Esophagus squamous epithelium (tissue), 5 donors: ENCODE results near the gene KLK5. TPM values are rescaled to one million over a fixed set of nuclear protein-coding genes. Genes with fewer than 3 reads are reported as not detected.
"Not testable (repeated sequence)": the region's sequence is repeated elsewhere in the genome, so short reads cannot be mapped to it uniquely, and the experiment has no call there.

ENCODE experiments used
- DNase-seq: peaks from one replicate; lab custom pipeline; 2025; lab: John Stamatoyannopoulos, UW
- H3K27ac ChIP-seq, 4 donors: fragments of 200-600 bp; sonication (generic); one replicate each; pipeline ENCODE4 v1.5.1; 2016 to 2019; ENCODE audit warnings: mild to moderate bottlenecking in 1 of 4
- H3K27me3 ChIP-seq, 4 donors: fragments of 200-600 bp; sonication (generic); 1 replicate in 3 of 4; 2 replicates in 1 of 4; pipeline versions ENCODE4 v1.5.1 to v1.6.0; 2017 to 2021; ENCODE audit warnings: antibody characterized with exemption in 1 of 4
- H3K36me3 ChIP-seq, 3 donors: fragments of 200-600 bp; sonication (generic); one replicate each; pipeline ENCODE4 v1.5.1; 2016 to 2019
- H3K4me1 ChIP-seq, 3 donors: fragments of 200-600 bp; sonication (generic); one replicate each; pipeline ENCODE4 v1.5.1; 2017 to 2019
- H3K4me3 ChIP-seq, 4 donors: fragments of 200-600 bp; sonication (generic); 1 replicate in 3 of 4; 2 replicates in 1 of 4; pipeline ENCODE4 v1.5.1; 2016 to 2019; ENCODE audit warnings: mild to moderate bottlenecking in 2 of 4, moderate library complexity in 1 of 4
- H3K9me3 ChIP-seq, 3 donors: fragments of 200-600 bp; sonication (generic); one replicate each; pipeline ENCODE4 v1.5.1; 2016 to 2019
- POLR2A ChIP-seq, 4 donors: fragments of 450-650 bp; IDR thresholded peaks; one replicate each; pipeline ENCODE4 v1.6.1; 2017; ENCODE audit warnings: antibody characterized with exemption in 4 of 4, mild to moderate bottlenecking in 4 of 4, moderate library complexity in 3 of 4
- WGBS, 2 donors: methylation state at CpG; one replicate each; pipeline ENCODE4 v1.1.5; 2018; 5-methylcytosine and 5-hydroxymethylcytosine counted together
- intact Hi-C: fragments of 100-400 bp; cut with DNase I; formaldehyde crosslinking; loops from one replicate; pipeline ENCODE4 v1.15.0; 2022
- total RNA-seq, 4 donors: library from RNA; depleted of rRNA; stranded (reverse); fragments of >200 nt; gene quantifications; one replicate each; pipeline ENCODE4 v1.1.0, GENCODE V29; 2016
- TF ChIP-seq, protein P1 (sequence below), 6 experiments: fragments of 450-650 bp in 4 of 6; fragments of 200-600 bp in 2 of 6; sonication (generic) in 2 of 6; IDR thresholded peaks; one replicate each; pipeline ENCODE4 v1.5.1; 2016 to 2019; ENCODE audit warnings: antibody characterized with exemption in 6 of 6, mild to moderate bottlenecking in 4 of 6, moderate library complexity in 4 of 6
- donor health status: DM: yes; HTN: yes; CAD: no.

The KLK5 gene
- total RNA-seq, 4 donors from 2014 or later = 5.9 to 84.7 (median 49.9) TPM

DNA sequence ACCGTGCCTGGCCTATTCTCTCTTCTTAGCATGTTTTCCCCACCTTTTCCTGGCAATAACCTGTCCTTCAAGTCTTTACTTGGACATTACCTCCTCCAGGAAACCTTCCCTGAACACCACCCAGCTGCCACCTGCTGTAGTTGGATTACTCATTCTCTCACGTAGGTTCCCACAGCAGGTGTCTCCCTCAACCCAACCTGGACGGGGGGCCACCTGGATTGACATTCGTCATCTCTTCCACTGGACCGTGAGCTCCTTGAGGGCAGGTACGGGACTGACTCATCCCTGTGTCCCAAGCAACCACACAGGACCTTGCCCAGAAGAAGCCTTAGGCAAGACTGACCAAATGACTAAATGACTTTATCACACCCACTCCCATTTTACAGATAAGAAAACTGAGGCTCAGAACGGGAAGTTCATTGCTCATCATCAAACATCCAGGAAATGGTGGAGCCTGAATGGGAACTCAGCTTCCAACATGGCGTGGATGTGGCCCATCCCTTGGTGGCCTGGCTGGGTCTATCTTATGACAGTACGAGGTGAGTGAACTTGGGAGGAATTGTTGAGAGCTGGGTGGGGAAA is 20.0 kb upstream of the KLK5 start:
- intact Hi-C loops = no loop called here
- Histone ChIP-seq H3K4me1 (peaks cover 10 to 49% (median 13%) of the 10 kb centered on the region in 3 donors), H3K4me3 (no peak overlapping the region), H3K27me3 (peaks cover 0 to 72% (median 0%) of the 10 kb centered on the region in 4 donors), H3K27ac (peak overlapping the region; percentile 39 to 63 (median 52)), H3K36me3 (no peaks in the 10 kb centered on the region), H3K9me3 (no peaks in the 10 kb centered on the region)
- DNase-seq = no peak
- TF ChIP-seq, protein P1, sequence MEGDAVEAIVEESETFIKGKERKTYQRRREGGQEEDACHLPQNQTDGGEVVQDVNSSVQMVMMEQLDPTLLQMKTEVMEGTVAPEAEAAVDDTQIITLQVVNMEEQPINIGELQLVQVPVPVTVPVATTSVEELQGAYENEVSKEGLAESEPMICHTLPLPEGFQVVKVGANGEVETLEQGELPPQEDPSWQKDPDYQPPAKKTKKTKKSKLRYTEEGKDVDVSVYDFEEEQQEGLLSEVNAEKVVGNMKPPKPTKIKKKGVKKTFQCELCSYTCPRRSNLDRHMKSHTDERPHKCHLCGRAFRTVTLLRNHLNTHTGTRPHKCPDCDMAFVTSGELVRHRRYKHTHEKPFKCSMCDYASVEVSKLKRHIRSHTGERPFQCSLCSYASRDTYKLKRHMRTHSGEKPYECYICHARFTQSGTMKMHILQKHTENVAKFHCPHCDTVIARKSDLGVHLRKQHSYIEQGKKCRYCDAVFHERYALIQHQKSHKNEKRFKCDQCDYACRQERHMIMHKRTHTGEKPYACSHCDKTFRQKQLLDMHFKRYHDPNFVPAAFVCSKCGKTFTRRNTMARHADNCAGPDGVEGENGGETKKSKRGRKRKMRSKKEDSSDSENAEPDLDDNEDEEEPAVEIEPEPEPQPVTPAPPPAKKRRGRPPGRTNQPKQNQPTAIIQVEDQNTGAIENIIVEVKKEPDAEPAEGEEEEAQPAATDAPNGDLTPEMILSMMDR (IDR thresholded peaks at IDR 0.05) = no peak
- TF ChIP-seq POLR2A (IDR thresholded peaks at IDR 0.05) = no peak
- 48 to 63% methylated on average over 6 to 9 of the region's 9 CpGs for WGBS, 2 donors

DNA sequence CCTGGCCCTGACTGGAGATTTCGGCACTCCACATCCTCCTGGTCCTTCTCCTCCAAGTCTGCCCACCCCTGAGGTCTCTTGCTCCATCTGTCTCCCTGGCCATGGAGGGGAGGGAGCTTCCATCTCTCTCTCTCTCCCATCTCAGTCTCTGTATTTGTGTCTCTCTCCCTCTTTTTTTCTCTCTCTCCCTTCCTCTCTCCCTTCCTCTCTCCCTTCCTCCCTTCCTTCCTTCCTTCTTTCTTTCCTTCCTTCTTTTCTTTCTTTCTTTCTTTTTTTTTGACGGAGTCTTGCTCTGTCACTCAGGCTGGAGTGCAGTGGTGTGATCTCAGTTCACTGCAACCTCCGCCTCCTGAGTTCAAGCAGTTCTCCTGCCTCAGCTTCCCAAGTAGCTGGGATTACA is 17.0 kb upstream of the KLK5 start:
- Histone ChIP-seq H3K4me1 (peaks cover 10 to 50% (median 13%) of the 10 kb centered on the region in 3 donors), H3K4me3 (peak overlapping the region in 1 of 4 donors; percentile 24), H3K27ac (peak overlapping the region; percentile 31 to 57 (median 44)), H3K27me3 (peaks cover 0 to 72% (median 0%) of the 10 kb centered on the region in 4 donors)
- intact Hi-C loops, H3K36me3 ChIP-seq, DNase-seq, H3K9me3 ChIP-seq: not testable (repeated sequence)
- 62 to 66% methylated on average over 3 of the region's 3 CpGs for WGBS, 2 donors

DNA sequence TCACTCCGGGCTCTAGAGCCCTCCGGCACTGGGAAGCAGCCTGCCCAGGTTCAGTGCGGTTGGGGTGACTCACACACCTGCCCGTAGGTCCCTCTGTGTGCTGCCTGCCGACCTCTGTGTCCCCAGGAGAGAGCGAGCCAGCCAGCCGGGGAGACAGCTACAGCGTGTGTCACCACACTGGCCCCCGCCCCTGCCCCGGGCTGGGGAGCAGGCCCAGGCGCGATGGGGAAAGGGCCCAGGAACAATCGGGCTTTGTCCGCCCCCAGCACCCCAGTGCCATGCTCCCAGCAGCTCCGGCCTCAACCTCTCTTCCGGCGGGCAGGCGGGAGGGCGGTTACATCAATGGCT is 16.5 kb upstream of the KLK5 start, which contains the start of gene KLK6:
Gene KLK6 (minus strand): TSS at position 179 of the 348 bp plus-strand sequence. CDS start 1,487 bp downstream, outside the sequence.
- Histone ChIP-seq H3K27ac (peak within 1 kb of the TSS; percentile 31 to 57 (median 55)), H3K9me3 (no peaks in the 10 kb centered on the region), H3K36me3 (no peaks in the 10 kb centered on the region), H3K4me3 (peak within 1 kb of the TSS in 1 of 4 donors; percentile 24), H3K27me3 (peaks cover 0 to 75% (median 0%) of the 10 kb centered on the region in 4 donors), H3K4me1 (peaks cover 10 to 50% (median 13%) of the 10 kb centered on the region in 3 donors)
- WGBS, 2 donors = 39 to 72% methylated on average over 7 to 11 of the region's 19 CpGs
- intact Hi-C loops = no loop called here
- TF ChIP-seq, protein P1 (IDR thresholded peaks at IDR 0.05) = no peak
- no peak for TF ChIP-seq POLR2A (IDR thresholded peaks at IDR 0.05)
- DNase-seq = no peak

GRCh38 chr19:50968716-50969412 is 16.0 kb upstream of the KLK5 start:
- WGBS, 2 donors = 0 to 40% methylated on average over 1 to 3 of the region's 7 CpGs
- Histone ChIP-seq H3K4me3 (peak overlapping the region in 1 of 4 donors; percentile 24), H3K4me1 (peaks cover 10 to 50% (median 13%) of the 10 kb centered on the region in 3 donors), H3K9me3 (no peaks in the 10 kb centered on the region), H3K27ac (peak overlapping the region; percentile 31 to 57 (median 55)), H3K27me3 (peaks cover 0 to 80% (median 0%) of the 10 kb centered on the region in 4 donors), H3K36me3 (no peaks in the 10 kb centered on the region)
- no peak for DNase-seq
- TF ChIP-seq, protein P1 (IDR thresholded peaks at IDR 0.05) = no peak
- intact Hi-C loops = no loop called here

DNA sequence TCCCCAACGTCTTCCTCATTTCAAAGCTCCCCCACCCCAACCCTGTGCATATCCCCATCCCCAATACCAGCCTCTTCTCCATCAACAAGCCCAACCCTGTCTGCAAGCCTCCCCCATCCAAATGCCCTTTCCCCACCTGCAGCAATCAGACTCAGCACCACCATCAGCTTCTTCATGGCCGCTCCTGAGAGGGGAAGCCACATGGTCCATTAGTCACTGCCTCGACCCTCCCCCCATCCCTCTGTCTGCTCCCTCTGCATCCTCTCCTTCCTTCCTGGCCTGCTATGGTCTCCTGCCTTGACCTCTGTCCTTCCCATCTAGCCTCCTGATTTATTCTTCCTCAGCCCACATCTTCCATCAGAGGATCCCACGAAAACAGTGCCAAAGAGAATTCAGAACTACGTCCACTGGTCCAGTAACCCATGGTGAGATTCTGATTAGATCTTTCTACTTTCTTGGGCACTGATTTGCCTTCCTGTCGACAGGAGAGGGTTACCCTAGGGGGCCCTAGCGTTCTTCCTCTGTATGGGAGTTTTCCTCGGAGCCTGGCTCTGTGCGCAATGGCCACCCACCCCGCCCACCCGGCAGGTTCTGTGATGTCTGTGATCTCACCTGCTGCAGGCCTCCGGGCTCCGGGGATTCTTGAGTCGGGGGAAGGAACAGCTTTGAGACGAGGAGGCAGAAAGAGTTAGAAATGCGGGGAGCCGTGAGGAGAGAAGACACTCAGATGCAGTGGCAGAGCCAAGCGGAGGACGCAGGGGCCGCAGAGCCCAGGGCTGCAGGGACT is 15.3 kb upstream of the KLK5 start:
- H3K4me3 ChIP-seq = no peak overlapping the region
- H3K9me3 ChIP-seq = no peaks in the 10 kb centered on the region
- H3K36me3 ChIP-seq = no peaks in the 10 kb centered on the region
- peaks cover 10 to 48% (median 13%) of the 10 kb centered on the region in 3 donors for H3K4me1 ChIP-seq
- no peak overlapping the region for H3K27ac ChIP-seq
- TF ChIP-seq POLR2A (IDR thresholded peaks at IDR 0.05) = no peak
- TF ChIP-seq, protein P1 (IDR thresholded peaks at IDR 0.05) = no peak
- DNase-seq = no peak
- intact Hi-C loops = no loop called here
- WGBS, 2 donors = 51 to 70% methylated on average over 11 to 13 of the region's 20 CpGs
- peaks cover 0 to 79% (median 0%) of the 10 kb centered on the region in 4 donors for H3K27me3 ChIP-seq
